GM19452 (cell line): ENCODE measurements around the gene GABRP.

Experiments used
- ATAC-seq: cut with Tn5 transposase; IDR thresholded peaks from one replicate; pipeline ENCODE4 v1.9.1; 2021; ENCODE audit not compliant: unreplicated experiment

The GABRP gene, protein sequence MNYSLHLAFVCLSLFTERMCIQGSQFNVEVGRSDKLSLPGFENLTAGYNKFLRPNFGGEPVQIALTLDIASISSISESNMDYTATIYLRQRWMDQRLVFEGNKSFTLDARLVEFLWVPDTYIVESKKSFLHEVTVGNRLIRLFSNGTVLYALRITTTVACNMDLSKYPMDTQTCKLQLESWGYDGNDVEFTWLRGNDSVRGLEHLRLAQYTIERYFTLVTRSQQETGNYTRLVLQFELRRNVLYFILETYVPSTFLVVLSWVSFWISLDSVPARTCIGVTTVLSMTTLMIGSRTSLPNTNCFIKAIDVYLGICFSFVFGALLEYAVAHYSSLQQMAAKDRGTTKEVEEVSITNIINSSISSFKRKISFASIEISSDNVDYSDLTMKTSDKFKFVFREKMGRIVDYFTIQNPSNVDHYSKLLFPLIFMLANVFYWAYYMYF

DNA sequence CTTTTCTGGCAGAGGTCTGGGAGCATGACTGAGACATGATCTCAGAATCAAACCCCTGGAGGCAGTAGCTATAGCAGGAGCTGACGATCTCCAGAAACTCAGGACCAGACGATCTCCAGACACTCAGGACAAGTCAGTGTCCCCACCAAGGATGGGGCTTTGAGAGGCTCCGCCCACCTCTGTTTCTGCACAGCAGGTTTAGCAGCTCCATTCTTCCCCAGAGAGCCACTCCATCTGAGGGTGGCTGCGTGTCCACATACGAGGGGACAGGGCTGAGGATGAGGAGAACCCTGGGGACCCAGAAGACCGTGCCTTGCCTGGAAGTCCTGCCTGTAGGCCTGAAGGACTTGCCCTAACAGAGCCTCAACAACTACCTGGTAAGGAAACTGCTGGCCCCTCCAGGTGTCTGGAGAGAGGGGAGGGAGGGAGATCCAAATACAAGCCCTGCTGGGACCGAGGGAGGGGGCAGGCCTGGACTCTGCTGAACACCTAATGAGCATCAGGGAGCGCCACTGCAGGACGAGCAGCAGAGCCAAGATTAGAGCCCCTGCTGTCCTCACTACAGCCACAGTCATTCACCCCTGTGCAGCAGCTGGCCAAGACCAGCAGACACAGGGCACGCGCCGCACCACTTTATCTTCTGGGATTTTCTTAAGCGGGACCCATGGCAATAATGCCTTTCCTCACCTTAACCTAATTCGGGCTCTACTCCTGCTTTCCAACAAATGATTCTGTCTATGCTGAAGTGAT is at the start of gene GABRP:
TSS of gene GABRP (plus strand) at position 228 of the 750 bp plus-strand sequence. CDS start 4,891 bp downstream, outside the sequence.
- ATAC-seq = no peak

DNA sequence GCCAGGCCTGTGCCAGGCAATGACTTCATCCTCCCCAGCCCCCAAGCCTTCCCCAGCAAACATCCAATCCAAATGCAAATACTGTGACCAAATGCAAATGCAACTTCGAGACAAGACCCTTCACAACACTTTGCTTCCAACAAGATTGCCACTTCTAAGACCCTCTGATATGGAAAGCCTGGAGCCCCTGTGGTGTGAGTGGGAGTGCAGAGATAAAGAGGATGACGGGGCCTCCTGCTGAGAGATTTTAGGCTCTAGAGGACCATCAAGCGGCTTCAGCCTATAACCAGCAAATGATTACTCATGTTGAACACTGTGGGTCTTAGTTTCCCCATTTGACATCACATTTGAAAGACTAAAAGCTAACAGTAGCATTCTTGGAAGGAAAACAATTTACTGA is 46.6 kb upstream of the GABRP start:
- no peak for ATAC-seq

DNA sequence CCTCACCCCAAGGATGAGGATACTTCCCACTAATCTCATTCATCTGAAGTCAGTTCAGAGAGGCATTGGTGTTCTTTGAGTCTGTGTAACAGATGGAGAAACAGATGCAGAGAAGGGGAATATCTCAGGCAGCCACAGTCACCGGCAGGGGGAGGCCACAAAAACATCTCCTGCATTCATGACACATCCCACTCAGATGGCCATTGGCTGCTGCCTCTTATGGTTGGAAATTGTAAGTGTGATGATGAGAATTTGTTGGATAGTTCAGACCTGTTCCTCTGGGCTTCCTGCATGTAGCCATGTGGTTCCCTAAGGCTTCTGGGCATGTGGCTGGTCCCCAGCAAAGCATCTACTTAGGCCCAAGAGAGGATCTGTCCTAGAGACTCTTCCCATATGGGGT is 45.9 kb upstream of the GABRP start:
- no peak for ATAC-seq

DNA sequence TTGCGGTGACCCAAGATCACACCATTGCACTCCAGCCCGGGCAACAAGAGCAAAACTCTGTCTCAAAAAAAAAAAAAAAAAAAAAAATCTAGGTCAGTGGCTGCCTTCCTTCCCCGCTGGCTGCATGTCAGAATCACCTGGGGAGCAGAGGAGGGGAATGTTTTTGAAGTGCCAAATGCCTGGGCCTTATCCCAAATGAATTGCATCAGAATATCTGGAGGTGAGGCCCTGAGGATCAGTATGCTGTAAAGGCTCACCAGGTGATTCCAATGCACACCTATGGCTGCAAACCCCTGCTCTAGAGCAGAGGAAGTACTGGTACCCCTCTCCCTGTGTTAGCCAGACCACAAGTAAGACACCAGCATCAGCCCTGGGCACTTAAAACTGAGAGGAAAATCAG is 44.7 kb upstream of the GABRP start:
- ATAC-seq = no peak

DNA sequence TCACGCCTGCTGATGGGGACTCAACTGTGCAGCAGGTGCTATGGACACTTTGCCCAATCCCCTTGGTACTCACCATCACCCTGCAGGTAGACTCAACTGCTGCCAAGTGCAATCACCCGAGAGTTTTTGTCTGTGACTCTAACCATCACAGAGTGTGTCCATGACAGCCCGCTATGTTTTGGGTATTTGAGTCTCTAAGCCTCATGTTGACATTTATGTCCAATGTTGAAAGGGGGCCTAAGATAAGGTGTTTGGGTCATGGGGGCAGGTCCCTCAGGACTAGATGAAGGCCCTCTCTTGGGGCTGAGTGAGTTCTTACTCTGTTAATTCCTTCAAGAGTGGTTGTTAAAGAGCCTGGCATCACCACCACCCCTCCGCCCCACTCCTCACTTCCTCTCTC is 44.1 kb upstream of the GABRP start:
- ATAC-seq = no peak

DNA sequence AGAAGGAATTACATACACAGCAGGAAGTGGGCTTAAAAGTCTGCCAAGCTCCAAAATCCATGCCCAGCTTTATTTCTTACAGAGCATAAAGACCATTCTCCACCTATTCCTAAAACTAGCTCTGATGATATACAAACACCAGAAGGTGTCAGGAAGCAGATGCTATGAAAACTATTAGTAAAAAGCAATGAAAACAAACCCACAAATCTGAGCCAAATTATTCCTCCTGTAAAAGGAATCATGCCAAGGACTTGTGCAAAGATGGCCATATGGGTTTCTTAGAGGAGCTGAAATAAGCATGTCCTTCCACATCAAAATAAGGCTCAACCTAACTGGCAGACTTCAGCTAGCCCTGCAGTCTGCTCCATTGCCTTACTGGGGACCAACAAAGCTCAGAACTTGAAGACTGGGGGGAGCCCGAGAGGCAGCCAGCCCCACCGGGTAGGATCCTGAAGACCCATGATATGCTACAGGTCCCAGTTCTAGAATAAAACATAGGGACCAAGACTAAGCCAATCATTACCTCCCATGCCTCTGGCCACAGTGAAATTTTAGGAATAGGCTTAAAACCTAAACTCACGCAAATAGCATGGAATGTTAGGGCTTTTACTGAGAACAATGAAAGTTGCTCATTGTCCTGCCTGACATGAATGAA is 42.8 kb upstream of the GABRP start:
- ATAC-seq = no peak

DNA sequence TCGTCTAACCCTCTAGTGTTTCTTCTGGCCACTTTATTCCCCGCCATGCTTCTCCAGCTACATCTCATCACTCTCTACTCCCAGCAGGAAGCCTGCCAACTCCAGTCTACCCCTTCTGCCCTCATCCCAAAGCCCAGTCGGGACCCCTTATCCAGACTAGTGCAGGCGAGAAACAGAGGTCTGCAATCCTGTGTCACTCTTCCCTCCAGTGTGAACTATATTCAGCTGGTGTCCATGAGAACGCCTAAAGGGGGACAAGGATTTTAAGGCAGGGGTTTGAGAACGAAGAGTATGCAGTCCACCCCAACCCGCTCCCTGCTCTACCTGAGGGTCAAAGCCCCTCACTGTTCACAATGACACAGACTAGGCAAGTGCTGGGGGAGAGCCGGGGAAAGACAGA is 41.7 kb upstream of the GABRP start:
- ATAC-seq = no peak

DNA sequence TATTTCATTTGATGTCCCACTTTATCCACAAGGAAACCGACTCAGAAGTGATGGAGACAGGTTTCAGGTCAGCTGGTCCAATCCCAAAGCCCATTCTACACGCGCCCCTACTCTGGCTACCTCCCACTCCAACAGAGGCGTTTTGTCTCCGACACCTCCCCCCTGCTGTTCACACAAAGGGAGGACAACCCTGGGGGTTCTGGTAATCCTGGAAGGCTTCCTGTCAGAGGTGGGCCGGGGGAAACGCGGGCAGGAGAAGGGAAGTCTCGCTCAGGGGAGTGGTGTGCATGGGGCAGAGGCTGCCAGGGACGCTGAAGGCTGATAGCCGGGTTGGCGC is 39.7 kb upstream of the GABRP start:
- ATAC-seq = no peak

DNA sequence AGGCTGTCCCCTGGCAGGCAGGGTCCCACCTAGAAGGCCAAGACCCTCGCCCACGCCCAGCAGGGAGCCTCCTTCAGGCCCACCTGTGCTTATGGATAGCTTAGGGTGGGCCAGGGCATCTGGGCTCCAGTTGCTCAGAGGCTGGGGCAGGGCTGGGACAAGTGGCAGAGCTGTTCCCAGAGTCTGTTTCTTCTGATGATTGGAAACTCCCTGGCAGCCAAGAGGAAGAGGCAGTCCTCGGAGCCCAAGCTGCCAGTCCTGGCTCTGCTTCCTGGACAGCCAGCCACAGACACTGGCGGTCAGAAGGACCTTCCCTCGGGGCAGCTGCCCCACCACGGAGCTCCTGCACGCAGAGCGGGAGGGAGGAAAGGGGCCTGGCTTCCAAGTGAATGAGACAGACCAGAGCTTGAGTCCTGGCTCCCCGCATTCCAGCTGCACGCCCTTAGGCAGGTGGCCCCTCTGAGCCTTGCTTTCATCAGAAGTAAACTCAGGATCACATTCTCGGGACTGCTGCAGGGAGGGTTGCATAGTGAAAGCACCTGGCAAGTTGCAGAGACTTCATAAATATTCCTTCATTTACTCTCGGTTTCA is 37.9 kb upstream of the GABRP start:
- no peak for ATAC-seq

DNA sequence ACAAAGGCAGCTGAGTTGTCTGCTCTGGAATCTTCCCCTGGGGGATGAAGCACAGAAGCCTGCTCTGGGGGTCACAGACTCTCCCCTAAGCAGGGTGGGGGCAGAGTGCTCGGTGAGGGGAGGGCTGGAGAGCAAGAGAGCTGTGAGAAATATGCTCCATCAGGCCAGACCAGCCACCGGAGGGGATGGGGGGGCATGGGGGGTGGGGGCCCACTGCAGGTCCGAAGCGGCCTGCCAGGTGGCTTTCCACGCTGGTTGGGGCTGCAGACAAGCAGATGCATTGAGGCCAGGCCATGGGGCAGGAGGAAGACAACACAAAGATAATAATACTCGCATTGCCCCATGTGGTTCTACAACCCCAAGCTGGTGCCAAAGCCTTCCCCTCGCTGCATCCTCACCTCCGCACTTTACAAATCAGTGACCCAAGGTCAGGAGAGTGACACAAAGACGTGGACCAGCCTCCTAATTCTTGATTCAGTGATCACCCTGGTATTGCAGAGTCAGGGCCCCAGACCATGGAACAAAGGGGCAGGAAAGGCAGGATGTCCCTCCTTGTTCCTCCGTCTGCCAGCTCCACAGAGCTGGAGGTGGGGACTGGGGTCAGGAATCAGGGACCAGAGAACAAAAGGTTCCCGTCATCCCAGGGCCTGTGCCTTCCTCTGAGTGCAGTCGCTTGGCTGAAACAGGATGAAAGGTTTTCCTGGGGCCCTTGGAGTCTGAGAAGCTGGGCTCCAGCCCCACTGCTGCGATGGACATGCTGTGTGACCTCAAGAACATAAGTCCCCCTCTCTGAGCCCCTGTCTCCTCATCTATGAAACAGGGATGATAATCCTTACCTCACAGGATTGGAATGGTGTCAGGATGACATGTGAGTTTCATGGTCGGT is 37.2 kb upstream of the GABRP start:
- ATAC-seq = no peak

DNA sequence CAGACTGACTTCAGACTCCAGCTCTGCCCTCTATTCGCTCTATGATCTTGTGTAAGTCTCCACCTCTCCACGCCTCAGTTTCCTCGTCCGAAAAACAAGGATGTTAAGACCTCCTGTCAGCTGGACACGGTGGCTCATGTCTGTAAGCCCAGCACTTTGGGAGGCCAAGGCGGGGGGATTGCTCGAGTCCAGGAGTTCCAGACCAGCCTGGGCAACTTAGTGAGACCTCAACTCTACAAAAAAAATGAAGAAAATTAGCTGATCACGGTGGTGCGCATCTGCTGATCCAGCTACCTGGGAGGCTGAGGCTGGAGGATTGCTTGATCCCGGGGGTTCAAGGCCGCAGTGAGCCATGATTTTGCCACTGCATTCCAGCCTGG is 36.6 kb upstream of the GABRP start:
- ATAC-seq = no peak

DNA sequence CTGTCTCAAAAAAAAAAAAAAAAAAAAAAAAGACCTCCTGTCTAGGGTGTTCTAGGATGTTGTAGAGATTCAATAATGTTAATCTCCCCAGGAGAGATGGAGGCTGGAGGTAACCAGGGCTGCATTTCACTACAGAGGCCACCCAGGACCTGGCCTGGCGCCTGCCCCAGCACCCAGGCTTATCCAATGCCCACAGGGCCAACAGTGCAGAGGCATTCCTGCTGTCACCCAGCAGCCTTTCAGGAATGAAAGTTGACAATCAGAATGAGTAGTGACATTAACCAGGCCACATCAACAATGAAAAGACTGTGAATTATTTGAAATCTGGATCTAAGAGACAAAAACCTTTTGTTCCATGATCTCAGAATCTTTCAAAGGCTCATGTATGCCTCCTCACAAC is 36.2 kb upstream of the GABRP start:
- ATAC-seq = no peak

DNA sequence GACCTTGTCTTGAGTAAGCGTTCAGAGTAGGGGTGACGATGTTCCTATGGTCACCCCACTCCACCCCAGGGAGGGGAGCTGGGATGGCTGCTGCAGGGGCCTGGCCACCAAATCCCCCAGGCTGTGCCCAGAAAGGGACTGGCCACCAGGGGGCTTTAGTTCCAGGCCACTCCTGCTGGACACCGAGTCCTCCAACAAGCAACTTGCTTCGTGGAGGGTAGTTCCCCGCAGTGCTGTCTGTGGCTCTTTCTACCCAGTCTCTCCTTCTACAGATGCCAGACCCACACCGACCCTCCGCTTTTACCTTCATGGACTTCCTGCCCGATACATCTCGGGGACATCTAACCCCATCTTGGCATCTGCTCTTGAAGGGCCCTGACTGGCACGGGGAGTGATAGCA is 35.7 kb upstream of the GABRP start:
- no peak for ATAC-seq

DNA sequence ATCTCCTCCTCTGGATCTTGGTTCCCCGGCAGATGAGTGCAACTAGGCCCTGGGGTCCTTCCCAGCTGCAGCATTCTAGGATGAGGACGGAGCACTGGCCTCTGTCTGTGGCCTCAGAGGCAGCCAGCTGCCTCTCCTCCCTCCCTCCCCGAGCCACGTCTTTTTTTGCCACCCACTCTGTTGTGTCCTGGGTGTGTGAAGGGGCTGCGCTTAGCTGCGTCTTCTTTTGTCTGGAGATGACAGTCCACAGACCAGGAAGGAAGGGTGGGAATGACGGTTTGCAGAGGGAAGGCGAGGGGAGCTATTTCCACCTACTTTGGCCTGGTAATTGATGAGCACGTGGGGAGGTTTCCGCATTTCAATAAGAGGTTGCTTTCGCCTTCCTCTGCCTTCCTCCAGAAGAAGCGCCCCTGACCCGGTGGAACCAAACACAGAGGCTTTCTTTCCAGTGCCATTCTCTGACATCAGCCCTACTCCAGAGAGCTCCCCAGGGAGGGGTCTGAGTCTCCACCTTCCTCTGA is 34.5 kb upstream of the GABRP start:
- no peak for ATAC-seq

DNA sequence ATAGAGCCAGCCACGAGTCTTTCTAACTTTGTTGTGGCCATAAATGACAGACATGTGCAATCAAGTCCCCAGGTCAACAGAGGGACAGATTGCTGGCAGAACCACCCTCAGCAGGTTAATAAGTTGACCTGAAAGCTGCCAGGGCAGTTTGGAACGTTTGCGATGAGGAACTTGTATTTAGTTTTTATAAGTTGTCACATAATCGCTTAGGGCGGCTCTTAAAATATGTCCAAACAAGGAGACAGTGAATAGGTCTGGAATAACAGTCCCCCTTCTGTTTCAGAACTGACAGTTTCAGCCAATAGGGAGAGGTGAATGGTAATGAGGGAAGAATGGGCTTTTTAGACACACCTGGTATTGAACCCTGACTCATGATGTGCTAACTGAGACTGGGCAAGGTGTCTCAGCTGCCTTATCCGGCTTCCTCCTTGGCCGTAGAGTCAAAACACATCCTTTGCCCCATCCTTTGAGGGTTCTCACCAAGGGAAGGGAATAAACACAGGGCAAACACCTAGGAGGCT is 33.6 kb upstream of the GABRP start:
- no peak for ATAC-seq

DNA sequence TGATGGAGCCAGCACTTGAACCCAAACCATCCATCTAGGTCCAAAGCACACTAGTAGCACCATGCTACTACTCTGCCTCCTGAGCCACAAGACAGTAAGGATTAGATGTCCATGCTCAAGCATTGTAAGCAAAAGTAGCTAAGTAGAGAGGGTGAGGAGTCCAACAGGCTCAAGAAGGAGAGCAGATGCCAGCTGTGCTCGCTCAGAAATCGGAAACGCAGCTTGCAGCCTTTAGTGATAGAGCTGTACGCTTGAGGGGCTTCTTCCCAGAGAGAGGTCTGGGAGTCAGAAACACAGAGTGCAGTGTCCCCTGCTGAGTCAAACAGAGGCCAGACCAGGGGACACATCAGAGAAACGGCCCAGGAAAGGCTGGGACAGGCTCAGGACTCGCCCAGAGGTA is 32.7 kb upstream of the GABRP start:
- ATAC-seq = no peak

DNA sequence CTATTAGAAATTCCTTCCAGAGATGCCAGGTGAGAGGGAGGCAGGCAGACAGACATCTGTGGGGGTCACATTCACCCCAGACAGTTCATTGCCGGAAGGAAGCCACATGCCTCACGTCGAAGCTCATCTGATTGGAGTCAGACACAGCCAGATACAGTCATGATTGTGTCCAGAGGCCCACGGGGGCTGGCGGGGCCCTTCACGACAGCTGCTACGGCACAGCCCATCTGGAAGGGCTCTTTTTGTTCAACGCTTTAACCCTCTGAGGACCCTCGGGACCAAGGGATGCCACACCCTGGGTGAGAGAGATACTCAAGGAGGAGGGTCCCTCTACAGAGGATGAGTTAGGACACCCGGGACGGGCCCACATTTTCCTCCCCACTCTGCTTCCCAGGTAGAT is 31.9 kb upstream of the GABRP start:
- no peak for ATAC-seq

DNA sequence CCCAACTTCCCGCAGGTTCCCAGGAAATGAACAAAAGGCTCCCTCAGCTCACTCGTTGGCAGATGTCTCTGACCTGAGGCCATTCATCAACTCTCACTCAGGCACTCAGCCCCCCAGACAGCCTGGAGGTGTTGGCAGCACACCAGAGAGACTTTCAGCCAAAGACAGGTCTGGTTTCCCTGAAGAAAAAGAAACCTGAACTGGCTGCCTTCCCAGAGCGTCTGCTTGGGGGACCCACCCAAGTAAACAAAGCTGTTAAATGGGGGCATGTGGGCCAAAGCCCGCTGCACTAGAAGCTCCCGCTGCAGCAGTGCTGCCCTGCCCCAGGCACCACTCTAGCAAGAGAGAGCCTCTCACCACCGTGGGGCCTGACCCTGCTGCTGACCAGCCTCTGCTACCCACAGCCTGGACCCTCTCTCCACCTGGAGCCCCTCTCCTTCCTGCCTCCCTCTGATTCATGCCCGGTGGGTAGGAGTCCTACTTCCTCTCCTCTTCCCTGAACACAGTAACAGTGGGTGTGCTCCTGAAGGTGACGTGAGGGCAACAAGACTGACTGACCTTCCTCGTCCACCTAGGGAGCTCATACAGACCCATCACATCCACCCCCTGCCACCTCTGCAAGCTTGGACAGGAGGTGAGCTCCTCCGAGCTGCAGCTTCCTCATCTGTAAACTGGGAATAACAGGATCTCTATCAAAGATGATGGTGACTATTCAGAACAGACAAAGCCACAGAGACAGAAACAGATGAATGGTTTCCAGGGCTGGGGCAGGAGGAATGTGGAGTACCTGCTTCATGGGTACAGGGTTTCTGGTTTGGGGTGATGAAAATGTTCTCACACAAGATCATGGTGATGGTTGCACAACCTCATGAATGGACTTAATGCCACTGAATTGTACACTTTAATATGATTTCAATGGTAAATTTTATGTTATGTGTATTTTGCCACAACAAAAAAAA is 31.0 kb upstream of the GABRP start:
- ATAC-seq = no peak

DNA sequence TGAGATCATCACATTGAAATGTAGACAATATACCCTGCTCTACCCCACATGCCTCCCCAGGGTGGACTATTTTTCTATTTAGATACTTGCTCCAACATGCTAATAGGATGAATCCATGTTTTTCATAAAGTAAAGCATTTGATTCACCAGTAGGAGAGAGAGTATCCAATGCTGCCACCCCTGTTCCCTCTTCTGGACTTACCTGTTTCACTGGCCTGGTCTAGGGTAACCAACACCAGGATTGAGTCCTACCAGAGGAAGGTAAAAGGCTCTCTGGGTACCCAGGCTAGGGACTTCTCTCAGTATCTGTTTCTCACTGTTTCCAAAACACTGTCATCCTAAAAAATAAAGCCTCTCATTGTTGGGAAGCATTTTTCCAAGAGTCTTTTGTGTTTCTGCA is 30.2 kb upstream of the GABRP start:
- no peak for ATAC-seq
